HG03159 (cell line): ENCODE measurements around the gene SEMA3A.
"Not testable (repeated sequence)": the region's sequence is repeated elsewhere in the genome, so short reads cannot be mapped to it uniquely, and the experiment has no call there.

ENCODE experiments used
- ATAC-seq: cut with Tn5 transposase; IDR thresholded peaks from one replicate; pipeline ENCODE4 v1.9.1; 2021; ENCODE audit warnings: mild to moderate bottlenecking, moderate library complexity; ENCODE audit not compliant: unreplicated experiment

The SEMA3A gene

GRCh38 chr7:84157171-84157570, 37.4 kb downstream of the SEMA3A start:
- no peak for ATAC-seq

DNA sequence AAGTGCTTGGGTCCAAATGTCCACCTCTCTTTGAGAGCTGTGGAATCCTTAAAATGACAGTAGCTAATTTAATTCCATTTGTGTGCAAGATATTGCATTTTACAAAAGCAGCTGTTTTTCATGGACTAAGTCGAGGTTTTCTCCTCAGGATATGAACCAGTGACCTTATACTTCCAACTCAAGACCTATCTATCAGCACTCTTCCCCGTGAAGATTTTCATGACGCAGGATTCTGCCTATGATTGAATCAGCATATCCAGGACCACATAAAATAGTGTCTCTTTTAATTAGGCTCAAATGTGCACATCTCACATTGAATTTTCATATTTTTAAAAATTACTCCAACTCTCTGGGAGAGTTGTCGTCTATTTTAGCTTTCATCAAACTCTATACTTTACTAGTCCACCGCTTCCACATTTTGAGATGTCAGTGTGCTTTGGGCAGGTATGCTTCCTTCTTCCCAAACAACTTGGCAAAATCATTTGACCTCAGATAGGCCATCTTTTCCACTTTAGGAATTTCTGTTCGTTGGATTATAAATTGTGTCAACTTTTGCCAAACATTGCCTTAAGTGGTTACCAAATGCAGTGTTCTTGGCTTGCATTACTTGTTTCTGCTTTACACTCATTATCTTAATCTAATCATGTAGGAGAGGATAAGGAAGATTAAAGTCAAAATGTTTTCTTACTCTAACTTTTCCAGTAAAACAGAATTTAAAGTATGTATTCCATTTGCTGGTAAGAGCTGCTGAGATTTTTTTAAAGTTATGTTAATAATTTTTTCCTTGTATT, 39.4 kb downstream of the SEMA3A start:
- no peak for ATAC-seq

GRCh38 chr7:84152995-84153394, 41.6 kb downstream of the SEMA3A start:
- ATAC-seq, result no peak

DNA sequence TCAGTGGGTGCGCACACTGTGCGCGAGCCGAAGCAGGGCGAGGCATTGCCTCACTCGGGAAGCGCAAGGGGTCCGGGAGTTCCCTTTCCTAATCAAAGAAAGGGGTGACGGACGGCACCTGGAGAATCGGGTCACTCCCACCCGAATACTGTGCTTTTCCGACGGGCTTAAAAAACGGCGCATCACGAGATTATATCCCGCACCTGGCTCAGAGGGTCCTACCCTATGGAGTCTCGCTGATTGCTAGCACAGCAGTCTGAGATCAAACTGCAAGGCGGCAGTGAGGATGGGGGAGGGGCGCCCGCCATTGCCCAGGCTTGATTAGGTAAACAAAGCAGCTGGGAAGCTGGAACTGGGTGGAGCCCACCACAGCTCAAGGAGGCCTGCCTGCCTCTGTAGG, 44.2 kb downstream of the SEMA3A start:
- ATAC-seq, result not testable (repeated sequence)

DNA sequence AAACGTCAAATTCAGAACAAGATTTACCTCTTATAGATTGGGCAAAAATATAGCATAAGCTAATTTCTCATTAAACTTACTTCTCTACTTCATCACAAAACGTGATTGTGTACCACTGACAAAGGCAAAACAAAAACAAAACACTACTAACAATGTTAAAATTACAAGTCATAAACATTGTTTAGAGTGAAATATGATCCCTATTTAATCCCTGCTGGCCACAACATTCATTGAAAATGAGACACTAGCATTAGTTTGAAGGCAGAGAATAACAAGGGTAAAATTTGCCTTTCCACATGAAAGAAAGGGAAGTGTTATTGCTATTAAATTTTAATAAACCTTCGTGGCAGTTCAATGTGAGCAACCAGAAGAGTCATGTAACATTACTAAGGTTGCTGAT, 45.0 kb downstream of the SEMA3A start:
- no peak for ATAC-seq

GRCh38 chr7:84145892-84146291, 48.7 kb downstream of the SEMA3A start:
- no peak for ATAC-seq

- no peak for ATAC-seq
Measured at GRCh38 chr7:84144935-84145334, 49.7 kb downstream of the SEMA3A start.

GRCh38 chr7:84144480-84144879, 50.1 kb downstream of the SEMA3A start:
- no peak for ATAC-seq

GRCh38 chr7:84142726-84143125, 51.9 kb downstream of the SEMA3A start:
- no peak for ATAC-seq

DNA sequence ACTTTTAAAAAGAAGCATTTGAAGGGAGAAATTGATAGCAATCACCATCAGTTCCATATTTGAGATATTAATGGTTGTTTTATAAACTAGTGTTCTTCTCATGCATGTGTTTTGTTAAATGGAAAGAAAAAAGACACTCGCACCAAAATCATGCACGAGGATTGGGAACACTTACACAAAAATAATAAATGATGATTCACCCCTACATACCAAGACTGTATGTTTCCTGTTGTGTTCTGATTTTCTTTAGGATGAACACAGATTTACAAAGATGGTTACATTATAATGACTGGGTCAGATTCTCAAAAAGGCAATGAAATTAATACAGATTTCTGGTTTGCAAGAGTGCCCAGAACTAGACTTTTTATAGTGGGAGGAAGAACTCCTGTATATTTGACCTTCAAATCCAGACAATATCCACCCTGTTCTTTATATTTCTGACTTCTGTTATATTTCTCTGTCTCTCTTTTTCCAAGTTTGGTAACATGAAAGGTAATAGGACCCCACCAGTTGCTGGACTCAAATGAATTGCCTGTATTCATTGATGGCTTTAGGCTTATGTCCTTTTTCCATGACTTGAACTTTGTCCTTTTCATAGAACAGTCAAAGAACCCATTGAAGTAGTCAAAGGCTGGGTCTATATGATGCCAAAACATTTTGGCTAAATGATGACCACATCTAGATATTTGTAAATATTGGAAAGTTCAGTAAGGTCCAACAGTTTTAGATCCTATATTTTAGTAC, 54.4 kb downstream of the SEMA3A start:
- ATAC-seq, result no peak

- ATAC-seq, result no peak
Measured at GRCh38 chr7:84138411-84138810, 56.2 kb downstream of the SEMA3A start.

GRCh38 chr7:84137812-84138211, 56.8 kb downstream of the SEMA3A start:
- ATAC-seq, result no peak

- ATAC-seq, result no peak
Measured at GRCh38 chr7:84136809-84137208, 57.8 kb downstream of the SEMA3A start.

GRCh38 chr7:84136336-84136735, 58.3 kb downstream of the SEMA3A start:
- no peak for ATAC-seq

DNA sequence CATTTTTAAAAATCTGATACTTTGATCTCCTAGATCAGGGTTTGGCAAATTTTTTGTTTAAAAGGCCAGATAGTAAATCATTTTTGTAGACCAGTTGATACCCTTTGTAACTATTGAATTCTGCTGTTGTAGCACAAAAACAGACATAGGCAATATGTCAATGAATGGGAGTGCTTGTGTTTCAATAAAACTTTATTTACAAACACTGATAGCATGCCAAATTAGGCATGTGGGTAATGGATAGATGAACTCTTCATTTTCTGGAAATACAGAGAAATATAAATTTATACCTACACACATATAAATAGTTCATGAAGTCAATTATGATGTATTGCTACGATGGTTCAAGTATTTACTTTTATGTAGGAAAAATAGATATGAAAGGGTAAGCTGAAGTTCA, 60.4 kb downstream of the SEMA3A start:
- no peak for ATAC-seq

DNA sequence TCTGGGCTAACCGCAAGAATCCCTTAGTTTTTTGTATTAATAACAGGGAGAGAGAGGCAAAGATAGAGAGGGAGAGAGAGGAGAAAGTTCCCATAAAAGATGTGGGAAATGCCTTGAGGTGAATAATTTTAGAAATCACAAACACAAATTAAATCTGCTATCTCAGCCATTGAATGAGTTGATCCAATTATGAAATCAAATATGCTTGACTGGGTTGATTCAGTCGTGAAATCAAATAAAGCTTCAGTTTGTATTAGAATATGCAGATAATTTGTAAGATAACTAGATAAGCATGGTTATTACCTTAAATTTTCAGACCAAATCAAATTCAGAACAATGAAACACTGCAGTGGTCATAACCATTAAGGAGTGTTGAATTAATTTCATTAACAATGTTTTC, 68.9 kb downstream of the SEMA3A start:
- no peak for ATAC-seq

- ATAC-seq, result no peak
Measured at GRCh38 chr7:84123965-84124547, 70.5 kb downstream of the SEMA3A start.

- ATAC-seq, result no peak
Measured at GRCh38 chr7:84122582-84123360, 71.8 kb downstream of the SEMA3A start.

- no peak for ATAC-seq
Measured at GRCh38 chr7:84117304-84117703, 77.3 kb downstream of the SEMA3A start.

GRCh38 chr7:84113906-84114850, 80.4 kb downstream of the SEMA3A start:
- ATAC-seq, result no peak
